IPS-18c (cell line): ENCODE data around the gene HAGHL.

Experiments
- H3K4me3 ChIP-seq: 2 replicates; pipeline ENCODE4 v1.7.0; 2013; ENCODE audit warnings: low read depth, mild to moderate bottlenecking, low read length, moderate library complexity; ENCODE audit not compliant: insufficient read depth
- H3K9me3 ChIP-seq: one replicate; pipeline ENCODE4 v1.6.1; 2013; ENCODE audit warnings: mild to moderate bottlenecking, low read length, moderate library complexity; ENCODE audit not compliant: control insufficient read depth, insufficient read depth

HAGHL gene

GRCh38 chr16:714558-715476, 12.1 kb upstream of the HAGHL start, which contains the start of gene METRN:
TSS of gene METRN (plus strand) at chr16:715118. CDS start at chr16:715290, 172 bp downstream.
- H3K9me3 ChIP-seq: no peaks in the 10 kb centered on the region
- H3K4me3 ChIP-seq: peak within 1 kb of the TSS; percentile 56

- peak overlapping the region; percentile 56 for H3K4me3 ChIP-seq
- H3K9me3 ChIP-seq: no peaks in the 10 kb centered on the region
Measured at GRCh38 chr16:715477-716199, 11.3 kb upstream of the HAGHL start.

- H3K9me3 ChIP-seq: no peaks in the 10 kb centered on the region
- peak overlapping the region; percentile 56 for H3K4me3 ChIP-seq
Measured at GRCh38 chr16:716200-716568, 10.7 kb upstream of the HAGHL start.

- Histone ChIP-seq H3K9me3 (no peaks in the 10 kb centered on the region), H3K4me3 (peak overlapping the region; percentile 56)
Measured at GRCh38 chr16:716768-717325, 10.1 kb upstream of the HAGHL start.

- H3K9me3 ChIP-seq: no peaks in the 10 kb centered on the region
- H3K4me3 ChIP-seq: no peak overlapping the region
Measured at GRCh38 chr16:717450-718245, 9.3 kb upstream of the HAGHL start.

- H3K9me3 ChIP-seq: no peaks in the 10 kb centered on the region
Measured at GRCh38 chr16:718389-718788, 8.5 kb upstream of the HAGHL start.

GRCh38 chr16:718922-719321, 8.0 kb upstream of the HAGHL start:
- H3K4me3 ChIP-seq: no peak overlapping the region; the same call in 1 of the 2 replicates

More at GRCh38 chr16:718389-718788, 8.5 kb upstream of the HAGHL start:
- H3K4me3 ChIP-seq: no peak overlapping the region

GRCh38 chr16:719815-720446, 7.0 kb upstream of the HAGHL start:
- peak overlapping the region; percentile 84; the same call in 1 of the 2 replicates for H3K4me3 ChIP-seq

More at GRCh38 chr16:718922-719321, 8.0 kb upstream of the HAGHL start:
- no peaks in the 10 kb centered on the region for H3K9me3 ChIP-seq

GRCh38 chr16:720447-720989, 6.4 kb upstream of the HAGHL start:
- peaks cover 3% of the 10 kb centered on the region for H3K9me3 ChIP-seq
- peak overlapping the region; percentile 84 for H3K4me3 ChIP-seq

More at GRCh38 chr16:719815-720446, 7.0 kb upstream of the HAGHL start:
- H3K9me3 ChIP-seq: no peaks in the 10 kb centered on the region

- H3K4me3 ChIP-seq: peak within 1 kb of the TSS; percentile 84
- peaks cover 3% of the 10 kb centered on the region for H3K9me3 ChIP-seq
Measured at GRCh38 chr16:720990-721764, 5.7 kb upstream of the HAGHL start, which contains the start of gene ANTKMT. TSS of gene ANTKMT (plus strand) at chr16:721146. CDS start at chr16:721275, 129 bp downstream.

- Histone ChIP-seq H3K4me3 (peak overlapping the region; percentile 84; the same call in 1 of the 2 replicates), H3K9me3 (peaks cover 3% of the 10 kb centered on the region)
Measured at GRCh38 chr16:721765-722540, 5.0 kb upstream of the HAGHL start.

GRCh38 chr16:722835-723633, 3.9 kb upstream of the HAGHL start:
- H3K4me3 ChIP-seq: no peak overlapping the region
- H3K9me3 ChIP-seq: peaks cover 3% of the 10 kb centered on the region

- H3K4me3 ChIP-seq: no peak overlapping the region
- H3K9me3 ChIP-seq: peaks cover 3% of the 10 kb centered on the region
Measured at GRCh38 chr16:723695-724094, 3.2 kb upstream of the HAGHL start.
